ENCODE measurements around the gene RTTN.
"Not testable (repeated sequence)": the region's sequence is repeated elsewhere in the genome, so short reads cannot be mapped to it uniquely, and the experiment has no call there.

RTTN gene

GRCh38 chr18:70205421-70206397, at the start of gene RTTN:
Gene RTTN (minus strand): TSS chr18:70205687. CDS start chr18:70205658, 29 bp downstream.
- DNase-seq = peak; percentile 99

GRCh38 chr18:70250781-70251180, 45.3 kb upstream of the RTTN start:
- peak; percentile 61 for DNase-seq

GRCh38 chr18:70249861-70250260, 44.4 kb upstream of the RTTN start:
- not testable (repeated sequence) for DNase-seq

GRCh38 chr18:70249118-70249517, 43.6 kb upstream of the RTTN start:
- DNase-seq = no peak

- DNase-seq = no peak
Measured at GRCh38 chr18:70246061-70246466, 40.6 kb upstream of the RTTN start.

GRCh38 chr18:70243131-70243929, 37.8 kb upstream of the RTTN start:
- DNase-seq = no peak

GRCh38 chr18:70236921-70237320, 31.4 kb upstream of the RTTN start:
- not testable (repeated sequence) for DNase-seq

- no peak for DNase-seq
Measured at GRCh38 chr18:70235478-70235877, 30.0 kb upstream of the RTTN start.

GRCh38 chr18:70234667-70235459, 29.4 kb upstream of the RTTN start:
- no peak for DNase-seq

- DNase-seq = no peak
Measured at GRCh38 chr18:70233974-70234373, 28.5 kb upstream of the RTTN start.

- no peak for DNase-seq
Measured at GRCh38 chr18:70232261-70232660, 26.8 kb upstream of the RTTN start.

- DNase-seq = no peak
Measured at GRCh38 chr18:70229639-70230038, 24.2 kb upstream of the RTTN start.

- no peak for DNase-seq
Measured at GRCh38 chr18:70228536-70228935, 23.0 kb upstream of the RTTN start.

GRCh38 chr18:70227438-70227837, 22.0 kb upstream of the RTTN start:
- DNase-seq = no peak

- DNase-seq = no peak
Measured at GRCh38 chr18:70221915-70222278, 16.4 kb upstream of the RTTN start.

- no peak for DNase-seq
Measured at GRCh38 chr18:70221156-70221914, 15.8 kb upstream of the RTTN start.

GRCh38 chr18:70220628-70221027, 15.1 kb upstream of the RTTN start:
- DNase-seq = no peak

GRCh38 chr18:70219688-70220087, 14.2 kb upstream of the RTTN start:
- no peak for DNase-seq

GRCh38 chr18:70216788-70217187, 11.3 kb upstream of the RTTN start:
- no peak for DNase-seq

GRCh38 chr18:70207181-70207580, 1.7 kb upstream of the RTTN start:
- DNase-seq = no peak

GRCh38 chr18:70200286-70200685, 5.2 kb downstream of the RTTN start:
- DNase-seq = no peak

- no peak for DNase-seq
Measured at GRCh38 chr18:70197844-70198243, 7.6 kb downstream of the RTTN start.
